ENCODE data around the gene CDCA4.
A peak's percentile ranks its signal among the peaks of the same experiment; 100 is the strongest.
"Not testable (repeated sequence)": the region's sequence is repeated elsewhere in the genome, so short reads cannot be mapped to it uniquely, and the experiment has no call there.

The CDCA4 gene

GRCh38 chr14:105066240-105067071 is 45.6 kb upstream of the CDCA4 start:
- in situ Hi-C loops (cut with MboI; ENCODE audit: low pct_unique_long_range_greater_than_20kb, low sequenced_read_pairs, unreplicated experiment): no loop called here
- TF ChIP-seq, protein P1, sequence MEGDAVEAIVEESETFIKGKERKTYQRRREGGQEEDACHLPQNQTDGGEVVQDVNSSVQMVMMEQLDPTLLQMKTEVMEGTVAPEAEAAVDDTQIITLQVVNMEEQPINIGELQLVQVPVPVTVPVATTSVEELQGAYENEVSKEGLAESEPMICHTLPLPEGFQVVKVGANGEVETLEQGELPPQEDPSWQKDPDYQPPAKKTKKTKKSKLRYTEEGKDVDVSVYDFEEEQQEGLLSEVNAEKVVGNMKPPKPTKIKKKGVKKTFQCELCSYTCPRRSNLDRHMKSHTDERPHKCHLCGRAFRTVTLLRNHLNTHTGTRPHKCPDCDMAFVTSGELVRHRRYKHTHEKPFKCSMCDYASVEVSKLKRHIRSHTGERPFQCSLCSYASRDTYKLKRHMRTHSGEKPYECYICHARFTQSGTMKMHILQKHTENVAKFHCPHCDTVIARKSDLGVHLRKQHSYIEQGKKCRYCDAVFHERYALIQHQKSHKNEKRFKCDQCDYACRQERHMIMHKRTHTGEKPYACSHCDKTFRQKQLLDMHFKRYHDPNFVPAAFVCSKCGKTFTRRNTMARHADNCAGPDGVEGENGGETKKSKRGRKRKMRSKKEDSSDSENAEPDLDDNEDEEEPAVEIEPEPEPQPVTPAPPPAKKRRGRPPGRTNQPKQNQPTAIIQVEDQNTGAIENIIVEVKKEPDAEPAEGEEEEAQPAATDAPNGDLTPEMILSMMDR (IDR thresholded peaks at IDR 0.05; ENCODE audit: extremely low read depth, insufficient read depth, missing control alignments): peak; percentile 32
- DNase-seq (ENCODE audit: low spot score): no peak

DNA sequence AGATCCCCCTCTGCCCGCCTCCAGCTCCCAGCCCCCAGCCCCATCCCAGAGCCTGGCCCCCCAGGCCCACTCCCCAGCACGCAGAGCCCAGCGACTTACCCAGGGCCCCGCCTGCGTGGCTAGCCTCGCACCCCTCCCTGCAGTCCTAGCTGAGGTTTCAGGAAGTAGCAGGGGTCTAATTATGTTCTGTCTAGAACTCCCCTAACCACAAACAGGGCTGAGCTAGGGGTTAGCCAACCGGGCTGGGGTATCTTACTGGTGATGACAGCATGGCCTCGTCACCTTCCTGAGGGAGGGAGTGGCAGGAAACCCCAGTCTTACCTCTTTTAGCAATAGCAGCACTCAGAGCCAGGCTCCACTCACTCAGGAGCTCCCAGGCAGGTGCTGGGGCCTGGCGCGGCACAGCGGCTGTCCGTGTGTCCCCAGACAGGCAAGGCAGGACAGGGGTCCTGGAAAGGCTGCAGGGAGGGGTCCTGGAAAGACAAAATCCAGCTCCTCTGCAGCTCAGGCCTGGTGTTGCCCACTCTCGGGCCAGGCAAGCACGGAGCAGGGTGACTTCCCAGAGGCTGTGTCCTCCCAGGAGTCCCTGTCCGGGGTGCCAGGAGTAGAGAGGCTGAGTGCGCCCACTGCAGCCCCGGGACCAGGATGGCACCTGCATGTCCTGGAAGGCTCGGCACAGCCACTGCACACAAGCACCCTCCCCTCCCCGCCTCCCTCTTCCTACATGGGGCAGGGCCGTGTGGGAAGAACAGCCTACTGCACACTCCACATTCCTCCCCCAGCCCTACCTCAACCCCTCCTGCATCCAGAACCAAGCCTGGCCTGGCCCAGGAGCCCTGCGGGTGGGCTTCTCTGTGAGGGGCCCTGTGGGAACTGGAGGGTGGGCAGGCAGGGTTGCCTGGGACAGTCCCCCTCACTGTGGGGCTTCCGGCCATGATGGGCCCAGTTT is 44.7 kb upstream of the CDCA4 start, which contains the start of gene GPR132:
Gene GPR132 (minus strand): TSS at position 151 of the 949 bp plus-strand sequence. CDS start 10,010 bp downstream, outside the sequence.
- DNase-seq (ENCODE audit: low spot score): peak; percentile 93
- in situ Hi-C loops (cut with MboI; ENCODE audit: low pct_unique_long_range_greater_than_20kb, low sequenced_read_pairs, unreplicated experiment): no loop called here
- TF ChIP-seq, protein P1 (IDR thresholded peaks at IDR 0.05; ENCODE audit: extremely low read depth, insufficient read depth, missing control alignments): no peak

DNA sequence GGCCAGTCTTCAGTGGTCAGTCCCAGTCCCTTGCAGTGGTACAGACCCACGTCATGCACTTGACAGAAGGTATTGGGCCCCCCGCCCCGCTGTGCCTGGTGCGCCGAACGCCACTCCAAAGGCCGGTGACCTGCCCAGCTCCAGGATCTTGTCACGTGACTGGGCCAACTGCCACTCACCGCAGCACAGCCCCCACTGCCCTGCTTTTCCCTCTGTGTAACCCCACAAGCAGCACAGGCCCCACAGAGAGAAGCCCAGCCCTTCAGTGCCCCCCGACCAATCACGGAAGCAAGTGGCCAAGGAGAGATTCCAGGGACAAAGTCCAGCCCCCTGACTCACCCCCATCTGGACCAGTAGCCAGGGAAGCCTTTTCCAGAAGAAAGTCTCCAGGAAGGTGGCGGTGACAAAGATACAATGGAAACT is 43.8 kb upstream of the CDCA4 start:
- no peak for DNase-seq (ENCODE audit: low spot score)
- in situ Hi-C loops (cut with MboI; ENCODE audit: low pct_unique_long_range_greater_than_20kb, low sequenced_read_pairs, unreplicated experiment): no loop called here
- TF ChIP-seq, protein P1 (IDR thresholded peaks at IDR 0.05; ENCODE audit: extremely low read depth, insufficient read depth, missing control alignments): no peak

GRCh38 chr14:105064001-105064400 is 43.1 kb upstream of the CDCA4 start:
- in situ Hi-C loops (cut with MboI; ENCODE audit: low pct_unique_long_range_greater_than_20kb, low sequenced_read_pairs, unreplicated experiment): no loop called here
- no peak for DNase-seq (ENCODE audit: low spot score)
- TF ChIP-seq, protein P1 (IDR thresholded peaks at IDR 0.05; ENCODE audit: extremely low read depth, insufficient read depth, missing control alignments): no peak

DNA sequence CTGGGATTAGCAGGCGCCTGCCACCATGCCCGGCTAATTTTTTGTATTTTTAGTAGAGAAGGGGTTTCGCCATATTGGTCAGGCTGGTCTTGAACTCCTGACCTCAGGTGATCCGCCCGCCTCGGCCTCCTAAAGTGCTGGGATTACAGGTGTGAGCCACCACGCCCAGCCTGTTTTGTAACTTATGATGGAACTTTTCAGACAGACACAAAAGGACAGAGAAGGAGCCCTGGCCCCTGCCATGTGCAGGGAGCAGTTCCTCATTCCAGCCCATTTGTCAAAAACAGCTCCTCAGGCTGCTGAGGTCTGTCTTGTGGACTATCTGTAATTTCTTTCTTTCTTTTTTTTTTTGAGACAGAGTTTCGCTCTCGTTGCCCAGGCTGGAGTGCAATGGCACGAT is 42.6 kb upstream of the CDCA4 start:
- not testable (repeated sequence) for DNase-seq (ENCODE audit: low spot score)

GRCh38 chr14:105063056-105063455 is 42.2 kb upstream of the CDCA4 start:
- no peak for DNase-seq (ENCODE audit: low spot score)
- TF ChIP-seq, protein P1 (IDR thresholded peaks at IDR 0.05; ENCODE audit: extremely low read depth, insufficient read depth, missing control alignments): no peak
- in situ Hi-C loops (cut with MboI; ENCODE audit: low pct_unique_long_range_greater_than_20kb, low sequenced_read_pairs, unreplicated experiment): no loop called here

More for the DNA sequence above, 42.6 kb upstream of the CDCA4 start:
- in situ Hi-C loops (cut with MboI; ENCODE audit: low pct_unique_long_range_greater_than_20kb, low sequenced_read_pairs, unreplicated experiment): not testable (repeated sequence)
